SK-N-DZ (cell line): ENCODE data around the gene IRGC. TPM values are rescaled to one million over a fixed set of nuclear protein-coding genes. Genes with fewer than 3 reads are reported as not detected.
A peak's percentile ranks its signal among the peaks of the same experiment; 100 is the strongest.
"Not testable (repeated sequence)": the region's sequence is repeated elsewhere in the genome, so short reads cannot be mapped to it uniquely, and the experiment has no call there.

Experiments used
- DNase-seq: peaks from one replicate; pipeline ENCODE4 v3.0.0-alpha.2; 2015; ENCODE audit warnings: low spot score
- polyA plus RNA-seq, 2 experiments: library from polyadenylated mRNA; depleted of rRNA; stranded (reverse); fragments of >200 nt; gene quantifications; 2 replicates each; pipeline ENCODE4 v1.2.3, GENCODE V29; 2014

The IRGC gene, protein sequence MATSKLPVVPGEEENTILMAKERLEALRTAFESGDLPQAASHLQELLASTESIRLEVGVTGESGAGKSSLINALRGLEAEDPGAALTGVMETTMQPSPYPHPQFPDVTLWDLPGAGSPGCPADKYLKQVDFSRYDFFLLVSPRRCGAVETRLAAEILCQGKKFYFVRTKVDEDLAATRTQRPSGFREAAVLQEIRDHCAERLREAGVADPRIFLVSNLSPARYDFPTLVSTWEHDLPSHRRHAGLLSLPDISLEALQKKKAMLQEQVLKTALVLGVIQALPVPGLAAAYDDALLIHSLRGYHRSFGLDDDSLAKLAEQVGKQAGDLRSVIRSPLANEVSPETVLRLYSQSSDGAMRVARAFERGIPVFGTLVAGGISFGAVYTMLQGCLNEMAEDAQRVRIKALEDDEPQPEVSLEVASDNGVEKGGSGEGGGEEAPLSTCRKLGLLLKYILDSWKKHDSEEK
- polyA plus RNA-seq (2014; cell fraction: cytosol; rRNA removed), result not detected in 2 replicates
- polyA plus RNA-seq (2014; cell fraction: nucleus; rRNA removed), result not detected in 2 replicates

GRCh38 chr19:43715776-43716175 lies at the start of gene IRGC:
TSS of gene IRGC (plus strand) at chr19:43716076. CDS start at chr19:43718559, 2,483 bp downstream.
- DNase-seq, result no peak

DNA sequence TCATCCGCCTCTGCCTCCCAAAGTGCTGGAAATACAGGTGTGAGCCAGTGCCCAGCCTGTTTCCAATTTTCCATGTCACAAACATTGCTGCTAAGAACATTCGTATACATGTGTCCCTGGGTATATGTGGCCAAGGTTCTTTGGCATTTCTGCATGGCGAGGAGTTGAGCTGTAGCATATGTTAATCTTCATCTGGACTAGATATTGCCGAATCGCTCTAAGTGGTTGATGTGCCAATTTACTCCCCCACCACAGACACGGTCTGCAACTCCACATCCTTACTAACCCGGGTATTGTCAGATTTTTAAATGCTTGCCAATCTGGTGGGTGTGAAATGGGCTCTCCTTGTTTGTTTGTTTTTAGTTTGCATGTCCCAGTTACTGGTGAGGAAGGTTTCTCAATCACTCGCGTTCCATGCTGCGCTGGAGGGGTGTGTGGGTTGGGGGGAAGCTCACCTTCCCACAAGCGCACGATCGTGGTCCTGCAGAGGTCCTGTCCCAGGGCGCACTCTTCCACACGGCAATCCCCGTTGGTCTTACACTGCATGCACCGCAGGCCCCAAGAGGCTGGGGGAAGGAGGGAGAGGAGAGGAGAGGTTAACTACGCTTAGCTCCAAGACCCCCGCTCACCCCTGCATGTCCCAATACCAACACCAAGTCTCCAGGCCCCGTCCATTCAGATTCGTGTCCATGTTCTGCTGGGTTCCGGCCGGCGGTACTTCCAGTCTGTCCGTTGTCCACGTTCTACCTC lies 48.6 kb upstream of the IRGC start:
- DNase-seq, result no peak

DNA sequence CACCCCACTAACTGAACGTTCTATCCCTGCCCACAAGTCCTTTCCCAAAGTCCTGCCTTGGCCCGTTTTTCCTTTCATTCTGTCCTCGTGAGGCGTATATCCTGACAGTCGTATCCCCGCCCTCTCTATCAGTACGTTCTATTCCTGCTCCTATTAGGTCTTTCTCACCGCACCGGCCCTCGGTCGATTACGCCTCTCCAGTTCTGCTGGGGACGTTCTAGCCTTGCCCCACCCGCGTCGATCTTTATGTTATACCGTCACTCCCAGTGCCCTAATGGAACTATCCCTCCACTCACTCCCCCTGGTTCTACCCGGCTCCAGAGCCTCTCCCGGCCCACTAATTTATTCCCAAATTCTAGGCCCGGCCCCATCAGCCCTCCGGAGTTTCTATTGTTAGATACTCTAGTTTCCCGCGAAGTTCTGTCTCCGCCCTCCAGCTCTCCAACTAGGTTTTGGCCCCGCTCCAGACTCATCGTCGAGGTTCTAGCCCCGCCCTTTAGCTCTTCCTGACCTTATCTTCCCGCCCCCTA lies 47.9 kb upstream of the IRGC start:
- DNase-seq, result no peak

DNA sequence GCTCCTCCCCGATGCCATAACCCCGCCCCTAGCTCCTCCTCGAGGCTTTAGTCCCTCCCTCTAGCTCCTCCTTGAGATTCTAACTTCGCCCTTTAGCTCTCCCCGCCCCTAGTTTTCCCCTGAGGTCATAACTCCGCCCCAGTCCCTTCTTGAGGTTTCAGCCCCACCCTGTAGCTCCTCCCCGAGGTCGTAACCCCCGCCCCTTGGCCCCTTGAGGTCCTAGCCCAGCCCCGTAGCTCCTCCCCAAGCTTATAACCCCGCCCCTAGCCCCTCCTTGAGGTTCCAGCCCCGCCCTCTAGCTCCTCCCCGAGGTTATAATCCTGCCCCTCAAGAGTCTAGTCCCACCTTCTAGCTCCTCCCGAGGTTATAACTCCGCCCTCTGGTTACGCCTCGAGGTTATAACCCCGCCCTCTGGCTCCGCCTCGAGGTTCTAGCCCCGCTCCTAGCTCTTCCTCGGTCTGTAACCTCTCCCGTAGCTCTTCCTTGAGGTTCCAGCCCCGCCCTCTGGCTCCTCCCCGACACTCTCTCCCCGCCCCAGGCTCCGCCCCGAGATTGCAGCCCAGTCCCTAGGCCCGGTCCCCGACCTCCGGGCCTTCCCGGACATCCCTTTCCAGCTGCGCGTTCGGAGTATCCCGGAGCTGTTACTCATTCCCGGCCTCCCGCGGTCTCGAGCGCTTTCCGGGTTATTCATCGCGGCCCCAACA lies 47.3 kb upstream of the IRGC start:
- peak; percentile 94 for DNase-seq

GRCh38 chr19:43672061-43672679 lies 43.7 kb upstream of the IRGC start:
- DNase-seq, result no peak

GRCh38 chr19:43673637-43674036 lies 42.2 kb upstream of the IRGC start:
- DNase-seq, result no peak

DNA sequence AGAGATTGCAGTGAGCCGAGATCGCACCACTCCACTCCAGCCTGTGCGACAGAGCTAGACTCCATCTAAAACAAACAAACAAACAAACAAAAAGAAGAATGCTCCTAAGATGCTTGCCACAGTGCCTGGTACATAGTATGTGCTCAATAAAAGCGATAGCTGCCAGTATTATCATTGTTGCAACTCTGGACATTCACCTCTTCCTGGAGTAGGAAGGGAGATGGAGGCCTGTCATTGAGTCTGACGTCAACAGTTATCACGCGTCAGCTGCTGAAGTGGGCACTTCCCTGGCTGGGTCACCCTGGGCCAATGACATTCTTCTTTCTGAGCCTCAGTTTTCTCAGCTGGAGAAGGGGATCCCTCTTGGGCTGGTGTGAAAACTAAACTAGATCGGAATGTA lies 41.7 kb upstream of the IRGC start:
- DNase-seq, result no peak

- no peak for DNase-seq
Measured at GRCh38 chr19:43674596-43674995, 41.3 kb upstream of the IRGC start.

GRCh38 chr19:43675269-43675879 lies 40.5 kb upstream of the IRGC start:
- no peak for DNase-seq

GRCh38 chr19:43675906-43676305 lies 40.0 kb upstream of the IRGC start:
- no peak for DNase-seq

DNA sequence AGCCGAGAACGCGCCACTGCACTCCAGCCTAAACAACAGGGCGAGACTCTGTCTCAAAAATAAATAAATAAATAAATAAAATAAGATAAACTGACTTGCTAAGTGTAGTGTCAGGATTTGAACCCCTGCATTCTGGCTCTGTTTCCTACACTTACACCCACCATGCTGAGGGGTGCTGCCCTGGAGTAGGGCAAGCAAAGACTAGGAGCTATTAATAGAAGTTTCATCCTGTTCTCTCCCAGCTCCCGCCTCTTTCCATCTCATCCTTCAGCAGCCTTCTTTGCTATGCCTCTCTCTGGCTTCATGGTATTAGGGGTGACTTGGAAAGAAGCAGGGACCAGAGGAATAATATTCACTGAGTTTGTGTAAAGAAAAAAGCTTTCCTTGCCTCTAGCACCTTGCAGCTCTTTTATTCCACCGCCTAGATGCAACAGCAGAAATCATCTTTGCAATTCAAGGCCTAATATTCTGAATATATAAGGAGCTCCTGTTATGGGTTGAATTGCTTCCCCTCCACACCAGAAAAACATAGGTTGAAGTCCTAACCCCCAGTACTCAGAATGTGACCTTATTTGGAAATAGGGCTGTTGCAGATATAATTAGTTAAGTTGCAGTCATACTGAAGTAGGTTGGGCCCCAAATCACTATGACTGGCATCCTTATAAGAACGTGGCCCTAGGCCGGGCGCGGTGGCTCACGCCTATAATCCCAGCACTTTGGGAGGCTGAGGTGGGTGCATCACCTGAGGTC lies 37.2 kb upstream of the IRGC start:
- DNase-seq, result no peak

- DNase-seq, result no peak
Measured at GRCh38 chr19:43681821-43682220, 34.1 kb upstream of the IRGC start.

GRCh38 chr19:43682269-43682668 lies 33.6 kb upstream of the IRGC start:
- DNase-seq, result not testable (repeated sequence)

DNA sequence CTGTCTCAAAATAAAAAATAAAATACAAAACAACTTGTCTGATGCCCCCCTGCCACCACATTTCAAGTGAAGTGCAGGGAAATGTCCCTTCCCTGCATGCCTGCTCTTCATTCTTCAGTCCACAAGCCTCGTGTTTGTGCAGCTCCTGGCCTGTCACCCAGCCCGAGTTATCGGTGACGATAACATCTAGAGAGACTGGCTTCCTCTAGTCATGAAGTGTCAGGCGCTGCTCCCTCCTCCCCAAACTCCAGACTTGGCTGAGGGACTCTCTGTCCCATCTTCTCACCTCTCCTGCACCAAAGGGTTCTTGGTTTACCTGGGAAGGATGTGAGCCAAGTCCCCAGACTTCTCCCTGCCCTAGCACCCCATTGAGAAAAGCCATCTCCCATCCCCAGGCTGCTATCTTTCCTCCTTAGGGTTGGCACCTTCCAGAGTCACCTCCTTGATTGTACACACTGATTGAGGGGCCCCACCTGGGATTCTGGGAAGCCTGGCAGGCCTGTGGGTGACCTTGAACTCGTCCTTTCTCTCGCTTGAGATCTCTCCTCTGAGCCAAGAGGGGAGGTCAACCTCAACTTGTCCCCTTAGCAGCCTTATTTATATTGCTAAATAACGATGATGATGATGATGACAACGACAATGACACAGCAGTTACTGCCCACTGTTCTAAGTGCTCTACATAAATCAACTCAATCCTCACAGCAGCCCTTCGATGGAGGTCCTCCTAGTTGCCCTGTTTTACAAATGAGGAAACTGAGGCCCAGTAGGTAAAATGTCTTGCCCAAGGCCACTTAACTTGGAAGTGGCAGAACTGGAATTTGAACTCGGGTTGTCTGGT lies 32.8 kb upstream of the IRGC start:
- DNase-seq, result no peak

- DNase-seq, result no peak
Measured at GRCh38 chr19:43683905-43684304, 32.0 kb upstream of the IRGC start.

DNA sequence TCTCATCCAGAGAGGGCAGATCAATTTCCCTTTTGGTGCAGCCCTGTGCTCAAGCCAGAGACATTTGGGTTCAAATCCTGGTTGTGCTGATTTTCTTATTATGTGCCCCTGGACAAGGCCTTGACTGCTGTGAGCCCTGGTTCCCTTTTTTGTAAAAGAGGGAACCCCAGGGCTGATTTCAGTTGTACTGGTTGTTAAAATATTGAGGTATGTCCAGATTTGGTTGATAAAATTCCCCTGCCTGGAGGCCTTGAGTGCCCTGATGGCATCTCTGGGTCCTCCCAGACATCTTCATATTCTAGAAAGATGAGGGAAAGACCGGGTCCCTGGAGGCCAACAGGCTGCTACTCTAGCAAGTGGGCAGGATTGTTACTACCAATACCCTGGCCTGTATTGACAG lies 31.6 kb upstream of the IRGC start:
- no peak for DNase-seq

DNA sequence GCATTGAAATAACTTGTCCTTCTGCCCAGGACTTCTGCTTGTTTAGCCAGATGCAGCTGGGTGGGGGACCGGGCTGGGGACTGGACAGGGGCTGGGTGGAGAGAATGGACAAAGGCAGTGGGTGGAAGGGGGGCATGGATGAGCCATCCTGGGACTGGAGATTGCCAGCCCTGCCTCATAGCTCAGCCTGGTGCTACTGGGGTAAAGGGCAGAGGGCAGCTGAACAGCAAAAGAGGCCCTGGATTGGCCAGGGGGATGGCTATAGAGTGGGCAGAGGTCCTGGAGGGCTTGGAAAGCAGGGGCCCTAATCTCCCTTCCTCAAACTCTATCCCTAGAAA lies 28.2 kb upstream of the IRGC start:
- no peak for DNase-seq

DNA sequence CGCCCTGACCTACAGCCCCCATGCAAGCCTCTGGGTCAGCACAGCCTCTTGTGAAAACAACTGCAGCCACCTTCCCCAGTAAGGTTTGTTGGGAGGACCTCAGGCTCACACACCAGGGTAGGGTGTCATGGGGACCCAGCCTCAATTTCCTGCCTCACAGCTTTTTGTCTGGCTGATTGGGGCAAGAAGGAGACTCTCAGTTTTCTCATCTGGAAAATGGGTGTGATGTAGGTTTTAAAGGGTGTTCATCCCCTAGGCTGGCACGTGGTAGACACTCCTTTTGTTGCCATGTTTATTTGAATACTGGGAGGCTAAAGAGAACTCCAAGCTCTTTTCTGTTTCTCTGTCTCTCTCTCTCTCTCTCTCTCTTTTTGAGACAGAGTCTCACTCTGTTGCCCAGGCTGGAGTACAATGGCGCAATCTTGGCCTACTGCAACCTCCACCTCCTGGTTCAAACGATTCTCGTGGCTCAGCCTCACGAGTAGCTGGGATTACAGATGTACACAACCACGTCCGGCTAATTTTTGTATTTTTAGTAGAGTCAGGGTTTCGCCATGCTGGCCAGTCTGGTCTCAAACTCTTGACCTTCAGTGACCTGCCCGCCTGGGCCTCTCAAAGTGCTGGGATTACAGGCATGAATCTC lies 27.7 kb upstream of the IRGC start:
- DNase-seq, result no peak

GRCh38 chr19:43690444-43690843 lies 25.4 kb upstream of the IRGC start:
- no peak for DNase-seq
